ENCODE measurements around the gene ZDHHC19. TPM values are rescaled to one million over a fixed set of nuclear protein-coding genes. Genes with fewer than 3 reads are reported as not detected.

ZDHHC19 gene
- total RNA-seq, 2 experiments from 2014 or later, result 0.36 TPM; not detected in 1

GRCh38 chr3:196149375-196149774, 61.8 kb downstream of the ZDHHC19 start:
- Mint-ChIP-seq H3K4me1 (ENCODE audit: low read depth) (peaks cover 1% of the 10 kb centered on the region), H3K4me3 (no peak overlapping the region), H3K9me3 (peaks cover 10% of the 10 kb centered on the region), H3K36me3 (no peaks in the 10 kb centered on the region), H3K27ac (no peak overlapping the region), H3K27me3 (no peaks in the 10 kb centered on the region)
- CTCF ChIA-PET, result no interaction called here
- intact Hi-C loops (cut with micrococcal nuclease), result no loop called here
- no peak for DNase-seq
- POLR2A ChIA-PET, result no interaction called here

Other genes with a start within 250 kb of the ZDHHC19 start
- gene TFRC, start 129.3 kb downstream of the ZDHHC19 start, total RNA-seq, result 100 to 1,000 TPM; 341 to 347 TPM
- gene SLC51A, start 5.1 kb upstream of the ZDHHC19 start, total RNA-seq, result not detected
- 10 to 100 TPM; 46.8 to 48.6 TPM for gene PCYT1A, start 76.3 kb upstream of the ZDHHC19 start, total RNA-seq
- gene DYNLT2B, start 106.8 kb upstream of the ZDHHC19 start, total RNA-seq, result 10 to 100 TPM; 15.8 to 17.1 TPM
- gene TM4SF19, start 127.0 kb upstream of the ZDHHC19 start, total RNA-seq, result not detected
- 10 to 100 TPM; 58.1 to 61.1 TPM for gene UBXN7, start 221.0 kb upstream of the ZDHHC19 start, total RNA-seq